ENCODE measurements around the gene TRAPPC14.

Gene TRAPPC14

GRCh38 chr7:100166317-100166940 lies 7.9 kb upstream of the TRAPPC14 start:
- peaks cover 55% of the 10 kb centered on the region for H3K4me1 Mint-ChIP-seq
- H3K27me3 Mint-ChIP-seq, result peaks cover 55% of the 10 kb centered on the region
- H3K9me3 Mint-ChIP-seq, result no peaks in the 10 kb centered on the region
- H3K4me3 Mint-ChIP-seq, result no peak overlapping the region
- H3K27ac Mint-ChIP-seq, result no peak overlapping the region
- no peak for ATAC-seq
- H3K36me3 Mint-ChIP-seq, result no peaks in the 10 kb centered on the region

- peaks cover 34% of the 10 kb centered on the region for H3K27me3 Mint-ChIP-seq
- no peak overlapping the region for H3K4me3 Mint-ChIP-seq
- ATAC-seq, result no peak
- H3K4me1 Mint-ChIP-seq, result peaks cover 47% of the 10 kb centered on the region
- no peaks in the 10 kb centered on the region for H3K9me3 Mint-ChIP-seq
- H3K36me3 Mint-ChIP-seq, result no peaks in the 10 kb centered on the region
- H3K27ac Mint-ChIP-seq, result no peak overlapping the region
Measured at GRCh38 chr7:100163871-100164270, 5.3 kb upstream of the TRAPPC14 start.

- Mint-ChIP-seq H3K27me3 (peaks cover 26% of the 10 kb centered on the region), H3K9me3 (no peaks in the 10 kb centered on the region), H3K4me3 (no peak overlapping the region), H3K27ac (no peak overlapping the region), H3K4me1 (peaks cover 43% of the 10 kb centered on the region), H3K36me3 (no peaks in the 10 kb centered on the region)
- no peak for ATAC-seq
Measured at GRCh38 chr7:100163006-100163531, 4.5 kb upstream of the TRAPPC14 start.

- Mint-ChIP-seq H3K9me3 (no peaks in the 10 kb centered on the region), H3K27me3 (no peaks in the 10 kb centered on the region), H3K27ac (no peak overlapping the region), H3K36me3 (peaks cover 10% of the 10 kb centered on the region), H3K4me1 (peaks cover 41% of the 10 kb centered on the region), H3K4me3 (no peak overlapping the region)
- no peak for ATAC-seq
Measured at GRCh38 chr7:100160067-100160466, 1.5 kb upstream of the TRAPPC14 start.

GRCh38 chr7:100159099-100159623 lies 638 bp upstream of the TRAPPC14 start:
- H3K4me1 Mint-ChIP-seq, result peaks cover 43% of the 10 kb centered on the region

GRCh38 chr7:100157334-100158228 lies 942 bp downstream of the TRAPPC14 start:
- peak overlapping the region; percentile 82 for H3K27ac Mint-ChIP-seq
- peaks cover 46% of the 10 kb centered on the region for H3K4me1 Mint-ChIP-seq
- H3K4me3 Mint-ChIP-seq, result peak overlapping the region; percentile 85
- H3K27me3 Mint-ChIP-seq, result no peaks in the 10 kb centered on the region
- ATAC-seq, result peak; percentile 21
- no peaks in the 10 kb centered on the region for H3K9me3 Mint-ChIP-seq
- peaks cover 16% of the 10 kb centered on the region for H3K36me3 Mint-ChIP-seq

More at GRCh38 chr7:100159099-100159623, 638 bp upstream of the TRAPPC14 start:
- Mint-ChIP-seq H3K27ac (peak overlapping the region; percentile 82), H3K36me3 (peaks cover 10% of the 10 kb centered on the region), H3K4me3 (peak overlapping the region; percentile 85), H3K27me3 (no peaks in the 10 kb centered on the region), H3K9me3 (no peaks in the 10 kb centered on the region)
- ATAC-seq, result no peak

GRCh38 chr7:100157069-100157333 lies 1.5 kb downstream of the TRAPPC14 start:
- Mint-ChIP-seq H3K36me3 (peaks cover 21% of the 10 kb centered on the region), H3K27me3 (no peaks in the 10 kb centered on the region)

GRCh38 chr7:100156331-100157068 lies 2.0 kb downstream of the TRAPPC14 start:
- H3K27me3 Mint-ChIP-seq, result no peaks in the 10 kb centered on the region
- peak overlapping the region; percentile 85 for H3K4me3 Mint-ChIP-seq
- H3K4me1 Mint-ChIP-seq, result peaks cover 54% of the 10 kb centered on the region
- ATAC-seq, result peak; percentile 25
- H3K36me3 Mint-ChIP-seq, result peaks cover 21% of the 10 kb centered on the region
- H3K27ac Mint-ChIP-seq, result peak overlapping the region; percentile 82
- H3K9me3 Mint-ChIP-seq, result no peaks in the 10 kb centered on the region

More at GRCh38 chr7:100157069-100157333, 1.5 kb downstream of the TRAPPC14 start:
- ATAC-seq, result no peak
- Mint-ChIP-seq H3K4me3 (peak overlapping the region; percentile 85), H3K9me3 (no peaks in the 10 kb centered on the region), H3K27ac (peak overlapping the region; percentile 82), H3K4me1 (peaks cover 49% of the 10 kb centered on the region)

- Mint-ChIP-seq H3K4me3 (no peak overlapping the region), H3K4me1 (peaks cover 55% of the 10 kb centered on the region), H3K9me3 (no peaks in the 10 kb centered on the region), H3K27ac (peak overlapping the region; percentile 82), H3K36me3 (peaks cover 22% of the 10 kb centered on the region), H3K27me3 (no peaks in the 10 kb centered on the region)
- ATAC-seq, result no peak
Measured at GRCh38 chr7:100155553-100156317, 2.8 kb downstream of the TRAPPC14 start.

GRCh38 chr7:100154651-100155491 lies 3.7 kb downstream of the TRAPPC14 start:
- no peaks in the 10 kb centered on the region for H3K9me3 Mint-ChIP-seq
- peaks cover 63% of the 10 kb centered on the region for H3K4me1 Mint-ChIP-seq
- H3K36me3 Mint-ChIP-seq, result peaks cover 30% of the 10 kb centered on the region
- no peak overlapping the region for H3K27ac Mint-ChIP-seq
- no peak overlapping the region for H3K4me3 Mint-ChIP-seq
- no peak for ATAC-seq
- no peaks in the 10 kb centered on the region for H3K27me3 Mint-ChIP-seq

- H3K36me3 Mint-ChIP-seq, result peaks cover 30% of the 10 kb centered on the region
- H3K4me3 Mint-ChIP-seq, result no peak overlapping the region
- no peak overlapping the region for H3K27ac Mint-ChIP-seq
- H3K4me1 Mint-ChIP-seq, result peaks cover 61% of the 10 kb centered on the region
- H3K9me3 Mint-ChIP-seq, result no peaks in the 10 kb centered on the region
- no peaks in the 10 kb centered on the region for H3K27me3 Mint-ChIP-seq
- no peak for ATAC-seq
Measured at GRCh38 chr7:100153708-100154535, 4.6 kb downstream of the TRAPPC14 start.

- H3K27ac Mint-ChIP-seq, result peak overlapping the region; percentile 20
- H3K4me1 Mint-ChIP-seq, result peaks cover 64% of the 10 kb centered on the region
- peaks cover 30% of the 10 kb centered on the region for H3K36me3 Mint-ChIP-seq
- ATAC-seq, result no peak
- H3K4me3 Mint-ChIP-seq, result no peak overlapping the region
- no peaks in the 10 kb centered on the region for H3K9me3 Mint-ChIP-seq
- no peaks in the 10 kb centered on the region for H3K27me3 Mint-ChIP-seq
Measured at GRCh38 chr7:100152937-100153666, 5.4 kb downstream of the TRAPPC14 start.

- peaks cover 30% of the 10 kb centered on the region for H3K36me3 Mint-ChIP-seq
- no peak overlapping the region for H3K4me3 Mint-ChIP-seq
- no peaks in the 10 kb centered on the region for H3K9me3 Mint-ChIP-seq
- no peaks in the 10 kb centered on the region for H3K27me3 Mint-ChIP-seq
- peak overlapping the region; percentile 20 for H3K27ac Mint-ChIP-seq
- ATAC-seq, result no peak
- H3K4me1 Mint-ChIP-seq, result peaks cover 60% of the 10 kb centered on the region
Measured at GRCh38 chr7:100152404-100152803, 6.1 kb downstream of the TRAPPC14 start.

Data from stimulated activated memory B cell treated with anti-CD40 and anti-IgM and Interleukin-4, amounts not matched to agents 10 μg/mL and 1 μg/mL and 100 μg/mL, for 72 hours (primary cell).